Naive thymus-derived CD8-positive, alpha-beta T cell (primary cell): ENCODE data around the gene SERINC1. TPM values are rescaled to one million over a fixed set of nuclear protein-coding genes. Genes with fewer than 3 reads are reported as not detected.
A peak's percentile ranks its signal among the peaks of the same experiment; 100 is the strongest.
"Not testable (repeated sequence)": the region's sequence is repeated elsewhere in the genome, so short reads cannot be mapped to it uniquely, and the experiment has no call there.

Experiments
- ATAC-seq, 2 donors: fragments of 150-1000 bp; cut with Tn5 transposase in 1 of 2; sonication (Bioruptor Pico), chemical (Tn5 transposase) in 1 of 2; 1 replicate in 1 of 2; 2 replicates in 1 of 2; pipeline ENCODE4 v1.10.0; 2021; ENCODE audit warnings: mild to moderate bottlenecking in 2 of 2, moderate library complexity in 2 of 2
- POLR2A ChIA-PET: fragments of 350-600 bp; sonication (Branson Sonifier 250); formaldehyde crosslinking; loops from one replicate; lab custom pipeline; 2021; ENCODE audit warnings: antibody characterized with exemption; lab: Charles Lee
- DNase-seq, 10 donors: peaks; one replicate each; pipeline versions ENCODE4 v3.0.0 to v3.0.0-alpha.2; 2020 to 2022
- H3K27ac Mint-ChIP-seq, 10 donors: one replicate each; pipeline ENCODE4 v1.8.0; 2020 to 2022; ENCODE audit warnings: mild to moderate bottlenecking in 10 of 10, mixed read lengths in 10 of 10, moderate library complexity in 4 of 10, inconsistent platforms in 1 of 10
- H3K27me3 Mint-ChIP-seq, 5 donors: one replicate each; pipeline ENCODE4 v1.8.0; 2021 to 2022; ENCODE audit warnings: mixed read lengths in 5 of 5
- H3K36me3 Mint-ChIP-seq, 3 donors: one replicate each; pipeline ENCODE4 v1.8.0; 2020 to 2022; ENCODE audit warnings: mixed read lengths in 3 of 3, mild to moderate bottlenecking in 2 of 3, inconsistent platforms in 1 of 3
- H3K4me1 Mint-ChIP-seq, 4 donors: one replicate each; pipeline ENCODE4 v1.8.0; 2021 to 2022; ENCODE audit warnings: mixed read lengths in 4 of 4
- H3K4me3 Mint-ChIP-seq, 10 donors: one replicate each; pipeline ENCODE4 v1.8.0; 2020 to 2022; ENCODE audit warnings: mild to moderate bottlenecking in 10 of 10, mixed read lengths in 10 of 10, moderate library complexity in 6 of 10, inconsistent platforms in 1 of 10
- H3K9me3 Mint-ChIP-seq, 9 donors: one replicate each; pipeline ENCODE4 v1.8.0; 2020 to 2022; ENCODE audit warnings: mixed read lengths in 9 of 9, mild to moderate bottlenecking in 3 of 9, inconsistent platforms in 1 of 9, moderate library complexity in 1 of 9
- polyA plus RNA-seq, 3 donors: library from polyadenylated mRNA; unstranded; fragments of 300-500 nt; fragmentation: Illumina TruSeq; gene quantifications; one replicate each; pipeline ENCODE4 v1.2.3, GENCODE V29; 2021
- total RNA-seq, 8 experiments: library from RNA in 2 of 8; stranded (reverse) in 2 of 8; gene quantifications; one replicate each; pipeline ENCODE4 v1.2.3 and lab custom pipeline; 2021 to 2026

SERINC1 gene
- total and polyA plus RNA-seq, 5 experiments from 2014 or later = 94.8 to 143 (median 102) TPM

DNA sequence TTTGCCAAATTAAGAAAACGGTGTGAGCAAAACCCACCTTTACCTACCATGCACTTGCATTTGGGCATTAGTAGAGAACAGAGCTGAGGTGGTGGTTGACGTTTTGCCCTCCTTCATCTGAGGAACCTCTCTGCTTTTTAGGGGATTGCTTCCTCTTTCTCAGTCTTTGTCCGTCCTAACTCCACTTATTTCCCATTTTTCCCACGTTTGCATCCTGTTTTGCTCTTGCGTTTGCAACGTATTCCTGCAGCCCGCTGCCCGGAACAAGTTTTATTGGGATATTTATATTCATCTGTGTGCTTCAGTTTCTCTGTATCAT lies 374 bp upstream of the SERINC1 start:
- peak; percentile 38 to 56 for ATAC-seq
- H3K27me3 Mint-ChIP-seq = peaks cover 0 to 3% (median 0%) of the 10 kb centered on the region in 5 donors
- H3K27ac Mint-ChIP-seq = peak overlapping the region; percentile 99 to 100 (median 100)
- peaks cover 6 to 24% (median 8%) of the 10 kb centered on the region in 3 donors for H3K36me3 Mint-ChIP-seq
- no peak for DNase-seq
- H3K4me1 Mint-ChIP-seq = peaks cover 9 to 41% (median 35%) of the 10 kb centered on the region in 4 donors
- no peaks in the 10 kb centered on the region for H3K9me3 Mint-ChIP-seq
- POLR2A ChIA-PET = interaction anchor here (0.8 to 2.2 kb wide), 10 partner anchors 13 to 1137 kb away, joined by 3 to 18 read pairs (median 6); partner anchors contain the start of genes HSF2 and TBC1D32
- peak overlapping the region; percentile 97 to 100 (median 99) for H3K4me3 Mint-ChIP-seq

DNA sequence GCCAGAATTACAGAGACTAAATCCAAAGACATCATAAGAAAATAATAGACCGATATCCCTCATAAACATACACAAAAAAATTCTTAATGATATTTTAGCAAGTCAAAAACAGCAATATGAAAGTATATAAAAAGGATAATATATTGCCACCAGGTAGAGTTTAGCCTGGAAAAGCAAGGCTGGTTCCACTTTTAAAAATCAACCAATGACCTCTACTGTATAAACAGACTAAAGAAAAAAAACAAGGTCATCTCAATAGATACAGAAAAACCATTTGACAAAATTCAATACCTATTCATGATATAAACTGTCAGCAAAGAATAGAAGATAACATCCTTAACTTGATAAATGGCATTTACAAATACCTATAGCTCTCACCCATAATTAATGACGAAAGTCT lies 9.7 kb downstream of the SERINC1 start:
- peaks cover 35 to 99% (median 93%) of the 10 kb centered on the region in 4 donors for H3K4me1 Mint-ChIP-seq
- peak overlapping the region; percentile 34 to 71 (median 58) for H3K4me3 Mint-ChIP-seq
- H3K27ac Mint-ChIP-seq = peak overlapping the region in 7 of 10 donors; percentile 4 to 40 (median 8)
- DNase-seq (no peak), ATAC-seq (no peak)
- H3K36me3 Mint-ChIP-seq = peaks cover 3 to 75% (median 10%) of the 10 kb centered on the region in 3 donors
- no peaks in the 10 kb centered on the region for H3K9me3 Mint-ChIP-seq
- no peaks in the 10 kb centered on the region for H3K27me3 Mint-ChIP-seq
- POLR2A ChIA-PET = no interaction called here

DNA sequence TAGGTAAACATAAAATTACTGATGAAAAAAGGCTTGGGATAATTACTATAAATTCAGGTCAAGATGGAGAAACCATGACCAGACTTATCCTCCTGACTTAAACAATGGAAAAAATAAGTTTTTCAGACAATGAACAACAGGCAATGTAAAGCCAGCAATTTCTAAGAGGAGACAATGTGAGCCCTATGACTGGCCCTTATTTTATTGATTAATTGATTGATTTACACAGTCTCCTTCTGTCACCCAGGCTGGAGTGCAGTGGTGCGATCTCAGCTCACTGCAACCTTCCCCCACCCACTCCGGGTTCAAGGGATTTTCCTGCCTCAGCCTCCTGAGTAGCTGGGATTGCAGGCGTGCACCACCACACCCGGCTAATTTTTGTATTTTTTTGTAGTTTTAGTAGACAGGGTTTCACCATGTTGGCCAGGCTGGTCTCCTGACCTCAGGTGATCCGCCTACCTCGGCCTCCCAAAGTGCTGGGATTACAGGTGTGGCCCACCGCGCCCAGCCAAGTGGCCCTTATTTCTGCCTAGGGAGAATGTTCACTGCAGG lies 11.7 kb downstream of the SERINC1 start:
- Mint-ChIP-seq H3K4me1 (peaks cover 33 to 89% (median 84%) of the 10 kb centered on the region in 4 donors), H3K27ac (peak overlapping the region in 9 of 10 donors; percentile 5 to 79 (median 39)), H3K36me3 (peaks cover 0 to 71% (median 12%) of the 10 kb centered on the region in 3 donors), H3K4me3 (peak overlapping the region in 9 of 10 donors; percentile 7 to 79 (median 48))
- POLR2A ChIA-PET, H3K9me3 Mint-ChIP-seq, DNase-seq, H3K27me3 Mint-ChIP-seq: not testable (repeated sequence)
- peak in 1 of 2 donors; percentile 24 for ATAC-seq

DNA sequence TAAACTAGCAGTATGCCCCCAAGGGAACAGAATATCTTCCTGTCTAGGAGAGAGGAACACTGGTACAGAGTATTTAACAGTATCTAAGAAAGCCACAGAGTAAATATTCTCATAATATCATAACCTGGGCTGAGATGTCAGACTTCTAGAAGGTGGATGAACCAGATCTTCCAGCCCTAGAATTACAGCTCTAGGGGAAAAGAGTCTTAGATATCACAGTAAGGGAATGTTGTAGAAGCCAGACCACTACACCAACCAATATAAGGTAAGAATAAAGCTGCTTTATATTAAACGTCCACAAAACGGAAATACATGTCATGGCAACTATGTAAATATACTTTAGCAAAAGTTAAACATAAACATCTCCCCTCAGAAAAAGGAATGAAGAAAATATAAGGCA lies 12.4 kb downstream of the SERINC1 start:
- ATAC-seq (peak; percentile 19 to 38), DNase-seq (no peak)
- Mint-ChIP-seq H3K36me3 (peaks cover 0 to 73% (median 16%) of the 10 kb centered on the region in 3 donors), H3K27me3 (no peaks in the 10 kb centered on the region), H3K27ac (peak overlapping the region in 9 of 10 donors; percentile 6 to 69 (median 26)), H3K4me3 (peak overlapping the region in 9 of 10 donors; percentile 5 to 61 (median 37)), H3K9me3 (no peaks in the 10 kb centered on the region), H3K4me1 (peaks cover 39 to 90% (median 85%) of the 10 kb centered on the region in 4 donors)
- POLR2A ChIA-PET = interaction anchor here (1.1 kb wide), 1 partner anchor 12 kb away, joined by 3 read pairs; the partner anchor contains the start of gene SERINC1

DNA sequence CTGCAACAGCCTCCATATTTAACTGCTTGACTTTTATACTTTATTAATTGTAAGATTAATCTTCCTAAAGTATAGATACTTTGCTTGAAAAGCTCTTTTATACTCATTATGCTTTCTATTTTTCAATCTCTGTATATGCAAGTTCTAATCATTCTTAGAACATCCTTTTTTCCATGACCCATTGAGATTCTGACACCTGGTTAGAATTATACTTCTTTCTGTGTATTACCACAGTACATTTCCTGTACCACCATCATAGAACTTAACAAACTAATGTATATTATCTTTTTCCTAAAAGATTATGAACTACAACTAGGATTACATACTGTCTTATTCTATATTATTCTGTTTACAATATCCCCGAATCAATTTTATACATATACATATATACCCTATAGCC lies 13.5 kb downstream of the SERINC1 start:
- Mint-ChIP-seq H3K4me3 (peak overlapping the region in 7 of 10 donors; percentile 3 to 50 (median 17)), H3K36me3 (peaks cover 0 to 74% (median 22%) of the 10 kb centered on the region in 3 donors), H3K4me1 (peaks cover 42 to 88% (median 78%) of the 10 kb centered on the region in 4 donors), H3K27ac (peak overlapping the region in 9 of 10 donors; percentile 13 to 59 (median 29)), H3K27me3 (no peaks in the 10 kb centered on the region), H3K9me3 (no peaks in the 10 kb centered on the region)
- DNase-seq = no peak
- no peak for ATAC-seq
- POLR2A ChIA-PET = interaction anchor here (1.1 kb wide), 1 partner anchor 13 kb away, joined by 3 read pairs; the partner anchor contains the start of gene SERINC1

DNA sequence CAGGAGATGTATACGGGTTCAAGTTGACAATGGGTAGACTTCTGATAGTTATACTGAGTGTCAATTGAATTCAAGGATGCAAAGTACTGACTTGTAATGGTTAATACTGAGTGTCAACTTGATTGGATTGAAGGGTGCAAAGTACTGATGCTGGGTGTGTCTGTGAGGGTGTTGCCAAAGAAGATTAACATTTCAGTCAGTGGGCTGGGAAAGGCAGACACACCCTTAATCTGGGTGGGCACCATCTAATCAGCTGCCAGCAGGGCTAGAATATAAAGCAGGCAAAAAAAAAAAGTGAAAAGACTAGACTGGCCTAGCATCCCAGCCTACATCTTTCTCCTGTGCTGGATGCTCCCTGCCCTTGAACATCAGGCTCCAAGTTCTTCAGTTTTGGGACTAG lies 16.5 kb downstream of the SERINC1 start:
- POLR2A ChIA-PET = interaction anchor here (0.6 kb wide), 1 partner anchor 27 kb away, joined by 4 read pairs; no protein-coding TSS in a partner anchor
- ATAC-seq, DNase-seq, H3K27me3 Mint-ChIP-seq, H3K4me3 Mint-ChIP-seq, H3K9me3 Mint-ChIP-seq: not testable (repeated sequence)
- H3K4me1 Mint-ChIP-seq = peaks cover 30 to 59% (median 55%) of the 10 kb centered on the region in 4 donors
- peak overlapping the region in 4 of 10 donors; percentile 33 to 90 (median 42) for H3K27ac Mint-ChIP-seq
- H3K36me3 Mint-ChIP-seq = peaks cover 8 to 83% (median 32%) of the 10 kb centered on the region in 3 donors

DNA sequence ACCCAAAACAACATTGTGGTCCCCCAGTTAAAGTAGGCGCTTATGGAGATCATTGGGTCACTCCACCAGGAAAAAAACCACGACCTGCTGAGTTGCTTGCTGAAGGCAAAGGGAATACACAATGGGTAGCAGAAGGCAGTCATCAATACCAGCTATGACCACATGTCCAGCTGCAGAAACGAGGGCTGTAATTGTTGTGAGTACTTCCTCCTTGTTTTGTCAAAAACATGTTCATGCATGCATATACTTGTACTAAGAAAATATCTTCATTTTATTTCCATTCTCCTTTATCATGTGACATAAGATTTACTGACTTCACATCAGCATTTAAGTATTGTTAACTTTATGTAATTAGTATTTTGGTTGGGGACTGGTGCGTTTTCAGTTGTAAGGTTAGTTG lies 16.9 kb downstream of the SERINC1 start:
- Mint-ChIP-seq H3K27me3 (no peaks in the 10 kb centered on the region), H3K9me3 (no peaks in the 10 kb centered on the region), H3K27ac (peak overlapping the region in 6 of 10 donors; percentile 8 to 70 (median 50)), H3K4me1 (peaks cover 30 to 56% (median 50%) of the 10 kb centered on the region in 4 donors), H3K36me3 (peaks cover 8 to 87% (median 32%) of the 10 kb centered on the region in 3 donors), H3K4me3 (no peak overlapping the region)
- ATAC-seq (no peak), DNase-seq (no peak)
- POLR2A ChIA-PET = interaction anchor here (0.6 kb wide), 1 partner anchor 27 kb away, joined by 4 read pairs; no protein-coding TSS in a partner anchor

DNA sequence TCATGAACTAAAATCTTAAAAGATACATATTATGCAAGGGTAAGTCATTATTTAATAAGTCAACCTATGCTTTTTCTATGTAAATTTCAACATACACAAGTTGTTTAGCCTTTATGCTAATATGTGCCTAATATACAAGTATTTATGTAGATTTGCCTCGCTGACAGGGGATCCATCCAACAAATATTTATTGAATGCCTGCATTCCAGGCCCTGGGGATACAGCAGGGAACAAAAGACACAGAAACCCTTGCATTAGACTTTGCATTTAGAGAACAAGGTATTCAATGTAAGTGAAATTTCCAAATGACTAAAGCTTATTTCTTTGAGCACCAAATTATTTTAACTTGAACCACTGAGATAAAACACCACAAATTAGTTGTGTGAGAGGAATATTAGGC lies 19.1 kb downstream of the SERINC1 start:
- DNase-seq = no peak
- POLR2A ChIA-PET = no interaction called here
- no peak overlapping the region for H3K4me3 Mint-ChIP-seq
- no peak for ATAC-seq
- H3K36me3 Mint-ChIP-seq = peaks cover 8 to 91% (median 34%) of the 10 kb centered on the region in 3 donors
- H3K27ac Mint-ChIP-seq = peak overlapping the region in 1 of 10 donors; percentile 33
- no peaks in the 10 kb centered on the region for H3K9me3 Mint-ChIP-seq
- H3K27me3 Mint-ChIP-seq = no peaks in the 10 kb centered on the region
- H3K4me1 Mint-ChIP-seq = peaks cover 28 to 43% (median 36%) of the 10 kb centered on the region in 4 donors

DNA sequence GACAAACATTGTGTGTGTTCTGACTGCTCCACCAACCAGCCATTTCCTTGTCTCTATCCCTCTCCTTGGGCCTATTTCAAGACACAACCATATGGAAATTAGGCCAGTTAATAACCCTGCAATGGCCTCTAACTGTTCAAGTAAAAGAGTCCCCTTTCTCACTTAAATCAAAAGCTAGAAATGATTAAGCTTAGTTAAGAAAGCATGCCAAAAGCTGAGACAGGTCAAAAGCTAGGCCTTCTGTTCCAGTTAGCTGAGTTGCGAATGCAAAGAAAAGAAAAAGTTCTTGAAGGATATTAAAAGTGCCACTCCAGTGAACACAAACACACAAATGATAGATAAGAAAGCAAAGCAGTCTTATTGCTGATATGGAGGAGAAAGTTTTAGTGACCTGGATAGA lies 22.5 kb downstream of the SERINC1 start:
- Mint-ChIP-seq H3K4me3 (no peak overlapping the region), H3K4me1 (peaks cover 15 to 28% (median 20%) of the 10 kb centered on the region in 4 donors), H3K27me3 (no peaks in the 10 kb centered on the region), H3K36me3 (peaks cover 22 to 88% (median 35%) of the 10 kb centered on the region in 3 donors), H3K27ac (peak overlapping the region in 9 of 10 donors; percentile 2 to 92 (median 51)), H3K9me3 (no peaks in the 10 kb centered on the region)
- DNase-seq (no peak), ATAC-seq (no peak)
- POLR2A ChIA-PET = no interaction called here

DNA sequence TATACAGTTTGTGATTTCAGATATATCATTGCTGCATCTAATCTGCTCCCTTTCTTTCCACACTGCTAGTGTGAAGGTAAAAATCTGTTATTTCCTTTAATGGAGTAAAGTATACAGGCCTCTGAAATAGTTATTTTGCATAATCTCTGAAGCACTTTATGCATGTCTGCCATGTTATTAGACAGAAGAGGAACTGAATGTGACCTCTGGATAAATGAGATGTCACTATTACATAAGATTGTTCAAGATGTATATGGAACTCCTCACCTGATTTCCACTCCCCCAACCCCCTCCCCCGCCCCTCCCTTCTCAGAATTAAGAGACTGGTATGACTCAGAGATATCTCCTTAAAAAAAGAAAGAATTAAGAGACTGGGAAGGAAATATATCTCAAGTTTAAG lies 26.3 kb downstream of the SERINC1 start:
- Mint-ChIP-seq H3K4me3 (no peak overlapping the region), H3K36me3 (peaks cover 20 to 85% (median 45%) of the 10 kb centered on the region in 3 donors), H3K27ac (peak overlapping the region in 3 of 10 donors; percentile 7 to 63 (median 25)), H3K4me1 (peaks cover 10 to 22% (median 13%) of the 10 kb centered on the region in 4 donors), H3K27me3 (no peaks in the 10 kb centered on the region), H3K9me3 (peaks cover 0 to 8% (median 4%) of the 10 kb centered on the region in 9 donors)
- POLR2A ChIA-PET = no interaction called here
- ATAC-seq (no peak), DNase-seq (no peak)

DNA sequence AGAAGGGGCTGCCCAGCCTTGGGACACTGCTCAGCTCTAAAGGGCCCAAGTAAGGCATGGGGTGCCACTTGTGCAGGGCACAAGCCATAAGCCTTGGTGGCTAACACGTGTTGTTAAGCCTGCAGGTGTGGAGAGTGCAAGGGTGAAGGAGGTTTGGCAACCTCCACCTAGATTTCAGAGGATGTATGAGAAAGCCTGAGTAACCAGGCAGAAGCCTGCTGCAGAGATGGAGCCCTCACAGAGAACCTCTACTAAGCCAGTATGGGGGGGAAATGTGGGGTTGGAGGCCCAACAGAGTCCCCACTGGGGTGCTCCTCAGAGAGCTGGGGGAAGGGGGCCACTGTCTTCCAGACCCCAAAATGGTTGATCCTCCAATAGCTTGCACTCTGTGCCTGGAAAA lies 32.6 kb downstream of the SERINC1 start:
- H3K9me3 Mint-ChIP-seq = peaks cover 10 to 37% (median 23%) of the 10 kb centered on the region in 9 donors
- H3K4me3 Mint-ChIP-seq = peak overlapping the region in 1 of 10 donors; percentile 26
- POLR2A ChIA-PET = interaction anchor here (0.9 kb wide), 1 partner anchor 12 kb away, joined by 3 read pairs; no protein-coding TSS in a partner anchor
- peaks cover 0 to 9% (median 3%) of the 10 kb centered on the region in 4 donors for H3K4me1 Mint-ChIP-seq
- peak overlapping the region in 2 of 10 donors; percentile 75 to 85 for H3K27ac Mint-ChIP-seq
- DNase-seq (no peak), ATAC-seq (peak in 1 of 2 donors; percentile 29)
- H3K36me3 Mint-ChIP-seq = peaks cover 38 to 87% (median 75%) of the 10 kb centered on the region in 3 donors
- no peaks in the 10 kb centered on the region for H3K27me3 Mint-ChIP-seq

DNA sequence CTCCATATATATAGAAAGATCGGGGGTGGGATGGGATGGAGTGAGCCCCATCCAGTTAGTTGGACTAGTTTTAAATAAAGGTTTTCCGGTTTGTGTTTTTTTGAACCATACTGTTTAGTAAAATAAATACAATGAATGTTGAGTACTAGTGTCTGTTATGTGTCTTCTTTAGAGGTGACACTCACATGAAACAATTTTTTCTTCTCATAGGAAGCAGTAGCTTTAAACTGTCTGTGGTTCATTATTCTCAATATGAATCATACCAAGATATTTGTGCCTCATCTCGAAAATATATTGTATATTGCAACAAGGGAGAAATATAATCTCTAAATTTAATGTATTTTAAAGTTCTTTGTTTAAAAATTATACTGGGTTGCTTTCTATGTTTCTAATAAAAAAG lies 38.8 kb downstream of the SERINC1 start:
- peaks cover 0 to 11% (median 0%) of the 10 kb centered on the region in 9 donors for H3K9me3 Mint-ChIP-seq
- peaks cover 0 to 7% (median 3%) of the 10 kb centered on the region in 4 donors for H3K4me1 Mint-ChIP-seq
- ATAC-seq = no peak
- POLR2A ChIA-PET = no interaction called here
- peaks cover 10 to 88% (median 44%) of the 10 kb centered on the region in 3 donors for H3K36me3 Mint-ChIP-seq
- DNase-seq = no peak
- no peaks in the 10 kb centered on the region for H3K27me3 Mint-ChIP-seq
- H3K27ac Mint-ChIP-seq = peak overlapping the region in 4 of 10 donors; percentile 31 to 56 (median 51)
- H3K4me3 Mint-ChIP-seq = no peak overlapping the region
